DOHH2 (cell line): ENCODE data around the gene OSBPL10.

ENCODE experiments used
- CTCF ChIP-seq: fragments of 200-600 bp; sonication (generic); IDR thresholded peaks from one replicate; pipeline ENCODE4 v1.5.1; 2014; ENCODE audit warnings: antibody characterized with exemption, mild to moderate bottlenecking, low read depth, low read length; ENCODE audit not compliant: poor library complexity, severe bottlenecking
- EZH2phosphoT487 ChIP-seq: fragments of 200-600 bp; sonication (generic); IDR thresholded peaks from 2 replicates; pipeline ENCODE4 v1.6.1; 2017; ENCODE audit warnings: borderline replicate concordance, mild to moderate bottlenecking, antibody characterized with exemption, low read length, moderate library complexity, mixed read lengths

GRCh38 chr3:31754575-31755278, 226.3 kb downstream of the OSBPL10 start:
- TF ChIP-seq CTCF (no peak), EZH2phosphoT487 (no peak)
